HG03469 (cell line): ENCODE data around the gene PCDH9.

Experiments used
- ATAC-seq: cut with Tn5 transposase; IDR thresholded peaks from one replicate; pipeline ENCODE4 v1.9.1; 2021; ENCODE audit warnings: mild to moderate bottlenecking, moderate library complexity, moderate number of reproducible peaks; ENCODE audit not compliant: unreplicated experiment

The PCDH9 gene

GRCh38 chr13:66859078-66859477 is 371.1 kb downstream of the PCDH9 start:
- no peak for ATAC-seq

GRCh38 chr13:66858163-66858562 is 372.0 kb downstream of the PCDH9 start:
- no peak for ATAC-seq

GRCh38 chr13:66855131-66855530 is 375.0 kb downstream of the PCDH9 start:
- no peak for ATAC-seq

- no peak for ATAC-seq
Observed at GRCh38 chr13:66853564-66853963, 376.6 kb downstream of the PCDH9 start.

- ATAC-seq, result no peak
Observed at GRCh38 chr13:66849706-66850105, 380.4 kb downstream of the PCDH9 start.

- ATAC-seq, result no peak
Observed at GRCh38 chr13:66847541-66847940, 382.6 kb downstream of the PCDH9 start.

- no peak for ATAC-seq
Observed at GRCh38 chr13:66845393-66845792, 384.7 kb downstream of the PCDH9 start.

- ATAC-seq, result no peak
Observed at GRCh38 chr13:66844933-66845332, 385.2 kb downstream of the PCDH9 start.

- no peak for ATAC-seq
Observed at GRCh38 chr13:66842766-66843165, 387.4 kb downstream of the PCDH9 start.

GRCh38 chr13:66840621-66841020 is 389.5 kb downstream of the PCDH9 start:
- no peak for ATAC-seq

GRCh38 chr13:66837246-66837645 is 392.9 kb downstream of the PCDH9 start:
- no peak for ATAC-seq

- no peak for ATAC-seq
Observed at GRCh38 chr13:66835040-66835628, 395.0 kb downstream of the PCDH9 start.

GRCh38 chr13:66830940-66831716 is 399.0 kb downstream of the PCDH9 start:
- peak; percentile 69 for ATAC-seq

GRCh38 chr13:66829803-66830202 is 400.3 kb downstream of the PCDH9 start:
- ATAC-seq, result no peak

GRCh38 chr13:66826398-66826797 is 403.7 kb downstream of the PCDH9 start:
- ATAC-seq, result no peak

GRCh38 chr13:66821551-66821950 is 408.6 kb downstream of the PCDH9 start:
- no peak for ATAC-seq

GRCh38 chr13:66811455-66811854 is 418.7 kb downstream of the PCDH9 start:
- ATAC-seq, result no peak

GRCh38 chr13:66809485-66809884 is 420.7 kb downstream of the PCDH9 start:
- no peak for ATAC-seq

GRCh38 chr13:66807251-66807650 is 422.9 kb downstream of the PCDH9 start:
- no peak for ATAC-seq

- no peak for ATAC-seq
Observed at GRCh38 chr13:66805657-66806056, 424.5 kb downstream of the PCDH9 start.

GRCh38 chr13:66803808-66804456 is 426.2 kb downstream of the PCDH9 start:
- ATAC-seq, result no peak
